H1 (cell line): ENCODE results near the gene PDZD2. TPM values are rescaled to one million over a fixed set of nuclear protein-coding genes. Genes with fewer than 3 reads are reported as not detected.

Source experiments
- CTCF ChIA-PET: fragments of 300-600 bp; sonication (Branson Sonifier 250); formaldehyde crosslinking; loops from one replicate; lab custom pipeline; 2021; ENCODE audit not compliant: partially characterized antibody; lab: Charles Lee
- POLR2A ChIA-PET: fragments of 300-600 bp; sonication (Branson Sonifier 250); formaldehyde crosslinking; loops from one replicate; lab custom pipeline; 2021; ENCODE audit warnings: inconsistent platforms; ENCODE audit not compliant: partially characterized antibody; lab: Charles Lee
- DNase-seq, 2 experiments: peaks; one replicate each; pipeline versions ENCODE4 v3.0.0 to v3.0.0-alpha.2; 2010 to 2022; ENCODE audit warnings: low spot score in 2 of 2, low read depth in 1 of 2, mixed read lengths in 1 of 2
- FAIRE-seq: peaks from 2 replicates; lab custom pipeline; 2011; peaks lifted over from hg19 to GRCh38; lab: Jason Lieb, UNC
- H2AFZ ChIP-seq: 2 replicates; pipeline ENCODE4 v1.8.1; 2012; ENCODE audit warnings: low read length, inconsistent platforms
- H2AK5ac ChIP-seq: 2 replicates; pipeline ENCODE4 v1.6.1; 2013; ENCODE audit warnings: low read depth, low read length
- H2BK120ac ChIP-seq: replicated peaks from 2 replicates; pipeline ENCODE3; 2013; ENCODE audit warnings: low read depth, low read length, inconsistent platforms
- H2BK12ac ChIP-seq: 2 replicates; pipeline ENCODE4 v1.6.1; 2013; ENCODE audit warnings: low read depth, low read length
- H2BK15ac ChIP-seq: 2 replicates; pipeline ENCODE4 v1.6.1; 2013; ENCODE audit warnings: low read length
- H2BK20ac ChIP-seq: 2 replicates; pipeline ENCODE4 v1.6.1; 2013; ENCODE audit warnings: low read length
- H2BK5ac ChIP-seq: 2 replicates; pipeline ENCODE4 v1.6.1; 2013; ENCODE audit warnings: low read depth, low read length
- H3K14ac ChIP-seq: 2 replicates; pipeline ENCODE4 v1.6.1; 2013; ENCODE audit warnings: inconsistent platforms; ENCODE audit not compliant: insufficient read length
- H3K18ac ChIP-seq: 2 replicates; pipeline ENCODE4 v1.6.1; 2013; ENCODE audit warnings: low read length; ENCODE audit errors: extremely low read depth
- H3K23ac ChIP-seq: 2 replicates; pipeline ENCODE4 v1.6.1; 2013; ENCODE audit warnings: inconsistent platforms; ENCODE audit not compliant: insufficient read length
- H3K23me2 ChIP-seq: 2 replicates; pipeline ENCODE4 v1.6.1; 2013; ENCODE audit warnings: low read depth, low read length
- H3K27ac ChIP-seq: 2 replicates; pipeline ENCODE4 v1.6.1; 2011; ENCODE audit warnings: low read depth, low read length, inconsistent platforms
- H3K27me3 ChIP-seq, 4 experiments: replicated peaks in 1 of 4; 1 replicate in 1 of 4; 2 replicates in 3 of 4; pipeline versions ENCODE4 v1.6.1 to v1.8.1; 2011 to 2013; ENCODE audit warnings: low read length in 3 of 4, mild to moderate bottlenecking in 3 of 4, inconsistent platforms in 2 of 4, mixed read lengths in 2 of 4, moderate library complexity in 1 of 4; ENCODE audit not compliant: control insufficient read depth in 3 of 4, insufficient read depth in 3 of 4; ENCODE audit errors: extremely low read depth in 1 of 4
- H3K36me3 ChIP-seq, 4 experiments: 2 replicates each; pipeline versions ENCODE4 v1.6.1 to v1.8.1; 2011 to 2013; ENCODE audit warnings: mild to moderate bottlenecking in 4 of 4, low read length in 3 of 4, moderate library complexity in 2 of 4, control low read depth in 1 of 4, inconsistent platforms in 1 of 4; ENCODE audit not compliant: insufficient read depth in 4 of 4, control insufficient read depth in 2 of 4
- H3K4ac ChIP-seq: replicated peaks from 2 replicates; pipeline ENCODE3; 2013; ENCODE audit warnings: low read length, low read depth, mixed read lengths, inconsistent platforms; ENCODE audit not compliant: insufficient read length
- H3K4me1 ChIP-seq, 4 experiments: replicated peaks in 1 of 4; 1 replicate in 1 of 4; 2 replicates in 3 of 4; pipeline versions ENCODE4 v1.6.1 to v1.8.1; 2011 to 2013; ENCODE audit warnings: low read length in 3 of 4, inconsistent platforms in 2 of 4, mixed read lengths in 1 of 4; ENCODE audit not compliant: insufficient read depth in 4 of 4, control insufficient read depth in 3 of 4
- H3K4me2 ChIP-seq, 2 experiments: 2 replicates each; pipeline versions ENCODE4 v1.6.1 to v1.8.1; 2011 to 2013; ENCODE audit warnings: low read depth in 2 of 2, low read length in 2 of 2, control low read depth in 1 of 2, inconsistent platforms in 1 of 2, mild to moderate bottlenecking in 1 of 2; ENCODE audit not compliant: insufficient read depth in 1 of 2
- H3K4me3 ChIP-seq, 4 experiments: fragments of 200-600, 300-600 bp in 1 of 4; sonication (generic), shearing (Covaris generic), sonication (Bioruptor Twin) in 1 of 4; 2 replicates each; pipeline versions ENCODE4 v1.5.1 to v1.8.1; 2011 to 2016; ENCODE audit warnings: low read length in 4 of 4, low read depth in 3 of 4, control low read depth in 2 of 4, inconsistent platforms in 2 of 4, mild to moderate bottlenecking in 2 of 4, mixed read lengths in 1 of 4, moderate library complexity in 1 of 4; ENCODE audit not compliant: insufficient read depth in 2 of 4; ENCODE audit errors: extremely low read depth in 1 of 4
- H3K56ac ChIP-seq: replicated peaks from 2 replicates; pipeline ENCODE3; 2013; ENCODE audit warnings: low read depth, mild to moderate bottlenecking, mixed read lengths, low read length, inconsistent platforms; ENCODE audit not compliant: insufficient read length
- H3K79me1 ChIP-seq: 2 replicates; pipeline ENCODE4 v1.6.1; 2013; ENCODE audit warnings: low read depth, low read length, control low read depth
- H3K79me2 ChIP-seq, 2 experiments: 2 replicates each; pipeline versions ENCODE4 v1.6.1 to v1.8.1; 2012 to 2013; ENCODE audit warnings: low read length in 2 of 2, mild to moderate bottlenecking in 2 of 2, inconsistent platforms in 1 of 2; ENCODE audit not compliant: insufficient read depth in 2 of 2, control insufficient read depth in 1 of 2
- H3K9ac ChIP-seq, 4 experiments: replicated peaks in 1 of 4; 1 replicate in 1 of 4; 2 replicates in 3 of 4; pipeline versions ENCODE4 v1.6.1 to v1.8.1; 2011 to 2013; ENCODE audit warnings: low read depth in 3 of 4, low read length in 3 of 4, control low read depth in 2 of 4, mild to moderate bottlenecking in 2 of 4, moderate library complexity in 2 of 4, inconsistent platforms in 1 of 4; ENCODE audit errors: extremely low read depth in 1 of 4
- H3K9me3 ChIP-seq, 2 experiments: 2 replicates each; pipeline versions ENCODE4 v1.6.1 to v1.8.1; 2012 to 2013; ENCODE audit warnings: mild to moderate bottlenecking in 2 of 2, moderate library complexity in 2 of 2, control low read depth in 1 of 2, inconsistent platforms in 1 of 2, low read depth in 1 of 2, low read length in 1 of 2, mixed read lengths in 1 of 2; ENCODE audit not compliant: insufficient read depth in 2 of 2
- H4K20me1 ChIP-seq, 2 experiments: replicated peaks in 1 of 2; 2 replicates each; pipeline versions ENCODE3 to v1.8.1; 2011 to 2013; ENCODE audit warnings: inconsistent platforms in 2 of 2, low read length in 2 of 2, mild to moderate bottlenecking in 1 of 2; ENCODE audit not compliant: insufficient read depth in 2 of 2, control insufficient read depth in 1 of 2
- H4K5ac ChIP-seq: 2 replicates; pipeline ENCODE4 v1.6.1; 2013; ENCODE audit warnings: low read length, low read depth, mixed read lengths, inconsistent platforms; ENCODE audit not compliant: insufficient read length
- H4K8ac ChIP-seq: 2 replicates; pipeline ENCODE4 v1.8.0; 2013; ENCODE audit warnings: mild to moderate bottlenecking, moderate library complexity, low read length, inconsistent platforms; ENCODE audit not compliant: insufficient read depth; ENCODE audit errors: extremely low read depth
- H4K91ac ChIP-seq: replicated peaks from 2 replicates; pipeline ENCODE3; 2013; ENCODE audit warnings: low read length, mixed read lengths, inconsistent platforms; ENCODE audit not compliant: insufficient read length
- ASH2L ChIP-seq: fragments of 200-600, 300-600 bp; sonication (generic); IDR thresholded peaks from one replicate; pipeline ENCODE4 v1.7.1; 2017; ENCODE audit warnings: low read length
- CTCF ChIP-seq, 3 experiments: IDR thresholded peaks; 1 replicate in 2 of 3; 2 replicates in 1 of 3; pipeline versions ENCODE4 v1.5.1 to v1.6.1; 2011; ENCODE audit warnings: low read length in 3 of 3, mild to moderate bottlenecking in 3 of 3, inconsistent platforms in 2 of 3, low read depth in 1 of 3, moderate library complexity in 1 of 3; ENCODE audit not compliant: insufficient read depth in 1 of 3; ENCODE audit errors: control extremely low read depth in 1 of 3
- HDAC2 ChIP-seq, 2 experiments: fragments of 300-600 bp in 1 of 2; sonication (generic) in 1 of 2; IDR thresholded peaks; 2 replicates each; pipeline ENCODE4 v1.6.1; 2011 to 2012; ENCODE audit warnings: low read depth in 2 of 2, low read length in 2 of 2, mild to moderate bottlenecking in 2 of 2, moderate library complexity in 2 of 2, borderline replicate concordance in 1 of 2, inconsistent platforms in 1 of 2
- MAX ChIP-seq: IDR thresholded peaks from 2 replicates; pipeline ENCODE4 v1.6.1; 2012; ENCODE audit warnings: inconsistent platforms
- SUZ12 ChIP-seq: fragments of 200-600 bp; sonication (generic); IDR thresholded peaks from 2 replicates; pipeline ENCODE4 v1.6.1; 2012; ENCODE audit warnings: mild to moderate bottlenecking, inconsistent platforms, low read length, moderate library complexity, mixed read lengths
- ZNF274 ChIP-seq: IDR thresholded peaks from 2 replicates; pipeline ENCODE4 v1.7.0; 2012; ENCODE audit warnings: low read length, borderline replicate concordance; ENCODE audit errors: extremely low read depth
- WGBS, 2 experiments: shearing (Covaris generic) in 1 of 2; methylation state at CpG; one replicate each; pipeline versions ENCODE4 v1.1.6 to v1.1.7; 2013 to 2015; ENCODE audit warnings: low lambda C conversion rate in 2 of 2, mixed read lengths in 2 of 2, inconsistent platforms in 1 of 2, low coverage in 1 of 2, missing lambda C conversion rate in 1 of 2; ENCODE audit not compliant: insufficient replicate concordance in 2 of 2, insufficient coverage in 1 of 2, insufficient read length in 1 of 2; ENCODE audit errors: extremely low coverage in 1 of 2, missing lambda C conversion rate in 1 of 2; 5-methylcytosine and 5-hydroxymethylcytosine counted together
- polyA plus RNA-seq, 7 experiments: library from polyadenylated mRNA; depleted of rRNA in 3 of 7; stranded (reverse) in 5 of 7; unstranded in 2 of 7; fragments of >200 nt in 5 of 7; fragments of 200-250 nt in 2 of 7; gene quantifications; 1 replicate in 5 of 7; 2 replicates in 1 of 7; 4 replicates in 1 of 7; pipeline versions ENCODE4 v1.2.1 to v1.2.3, GENCODE V29; 2011 to 2013; ENCODE audit warnings: missing spikeins in 2 of 7, mixed read lengths in 2 of 7
- total RNA-seq: library from RNA; stranded (reverse); fragmentation: NEBNext Ultra II Directional; extraction: Animal tissue kit (Norgen Biotek cat#: 25700); gene quantifications from 2 replicates; pipeline ENCODE4 v1.2.1, GENCODE V29; 2021

PDZD2 gene
- total and polyA plus RNA-seq, 2 of the 8 experiments (the other 6 are each of a cell fraction or from before 2014, with no cell fraction given), result 1.2 to 6.8 TPM

- H3K79me2 ChIP-seq, result no peaks in the 10 kb centered on the region
- no peak overlapping the region for H3K56ac ChIP-seq
- H2AFZ ChIP-seq, result peak overlapping the region; percentile 84; the same call in 1 of the 2 replicates
- no peak overlapping the region for H3K4ac ChIP-seq
- no peak overlapping the region for H3K14ac ChIP-seq
- no peaks in the 10 kb centered on the region for H3K79me1 ChIP-seq
- H3K4me2 ChIP-seq, result peak overlapping the region; percentile 86 to 89
- peak overlapping the region; percentile 53 to 82 (median 65) for H3K4me3 ChIP-seq
- H4K8ac ChIP-seq, result peak overlapping the region; percentile 46; the same call in 1 of the 2 replicates
- H2AK5ac ChIP-seq, result no peak overlapping the region
- no peak overlapping the region for H4K5ac ChIP-seq
- H2BK20ac ChIP-seq, result no peak overlapping the region
- peak overlapping the region; percentile 67; the same call in 1 of the 2 replicates for H3K18ac ChIP-seq
- H3K4me1 ChIP-seq, result peaks cover 0 to 14% (median 5%) of the 10 kb centered on the region in 4 experiments; a peak in 4 of 7 replicates
- DNase-seq (peak in 1 of 2 experiments; percentile 73), FAIRE-seq (no peak)
- H3K27me3 ChIP-seq, result peaks cover 2 to 22% (median 15%) of the 10 kb centered on the region in 4 experiments; a peak in 6 of 7 replicates
- H2BK12ac ChIP-seq, result no peak overlapping the region
- no peak overlapping the region for H3K23ac ChIP-seq
- no peaks in the 10 kb centered on the region for H3K9me3 ChIP-seq
- H4K20me1 ChIP-seq, result peaks cover 2 to 4% of the 10 kb centered on the region in 2 experiments
- H3K27ac ChIP-seq, result no peak overlapping the region
- H3K9ac ChIP-seq, result peak overlapping the region in 2 of 4 experiments; percentile 20 to 64; a peak in 2 of 7 replicates
- 8% methylated on average over 29 of the region's 50 CpGs; no CpG with 5 or more reads in 1 of the 2 experiments for WGBS, 2 experiments
- H2BK5ac ChIP-seq, result no peak overlapping the region
- ChIA-PET CTCF (interaction anchor here (0.7 to 3.6 kb wide), 22 partner anchors 8 to 223 kb away, joined by 3 to 20 read pairs (median 6); no protein-coding TSS in a partner anchor), POLR2A (interaction anchor here (0.6 to 1.5 kb wide), 4 partner anchors 17 to 120 kb away, joined by 3 read pairs; no protein-coding TSS in a partner anchor)
- no peak overlapping the region for H4K91ac ChIP-seq
- H2BK120ac ChIP-seq, result no peak overlapping the region
- no peaks in the 10 kb centered on the region for H3K36me3 ChIP-seq
- H2BK15ac ChIP-seq, result no peak overlapping the region
- peaks cover 8% of the 10 kb centered on the region for H3K23me2 ChIP-seq
- TF ChIP-seq ZNF274, result no peak
- peak; percentile 60; the same call in 1 of the 2 replicates for TF ChIP-seq SUZ12
- 0 out of 4 replicates have a peak, but pooled peaks of 1 of the 2 experiments have one; percentile 27 for TF ChIP-seq HDAC2 (IDR thresholded peaks at IDR 0.05; ENCODE audit: borderline replicate concordance in 1 of 2, low read depth in 2 of 2, low read length in 2 of 2)
- no peak for TF ChIP-seq CTCF (IDR thresholded peaks at IDR 0.05; ENCODE audit: control extremely low read depth in 1 of 3, insufficient read depth in 1 of 3, low read depth in 1 of 3, low read length in 3 of 3)
- TF ChIP-seq ASH2L, result peak; percentile 77
- TF ChIP-seq MAX, result peak; percentile 47; the same call in 1 of the 2 replicates
Measured at GRCh38 chr5:31639481-31640411, 815 bp downstream of the PDZD2 start.
